ENCODE measurements around the gene SYNPR.

GRCh38 chr3:63413523-63413922 is 135.4 kb downstream of the SYNPR start:
- TF ChIP-seq CTCF (IDR thresholded peaks at IDR 0.05; ENCODE audit: low read depth, low read length, poor library complexity, severe bottlenecking) (no peak), EZH2phosphoT487 (IDR thresholded peaks at IDR 0.05; ENCODE audit: borderline replicate concordance, low read length) (no peak)
